H1 (cell line): ENCODE results near the gene MACROD1. TPM values are rescaled to one million over a fixed set of nuclear protein-coding genes. Genes with fewer than 3 reads are reported as not detected.

ENCODE experiments used
- CTCF ChIA-PET: fragments of 300-600 bp; sonication (Branson Sonifier 250); formaldehyde crosslinking; loops from one replicate; lab custom pipeline; 2021; ENCODE audit not compliant: partially characterized antibody; lab: Charles Lee
- POLR2A ChIA-PET: fragments of 300-600 bp; sonication (Branson Sonifier 250); formaldehyde crosslinking; loops from one replicate; lab custom pipeline; 2021; ENCODE audit warnings: inconsistent platforms; ENCODE audit not compliant: partially characterized antibody; lab: Charles Lee
- DNase-seq, 2 experiments: peaks; one replicate each; pipeline versions ENCODE4 v3.0.0 to v3.0.0-alpha.2; 2010 to 2022; ENCODE audit warnings: low spot score in 2 of 2, low read depth in 1 of 2, mixed read lengths in 1 of 2
- FAIRE-seq: peaks from 2 replicates; lab custom pipeline; 2011; peaks lifted over from hg19 to GRCh38; lab: Jason Lieb, UNC
- H2AFZ ChIP-seq: 2 replicates; pipeline ENCODE4 v1.8.1; 2012; ENCODE audit warnings: low read length, inconsistent platforms
- H2AK5ac ChIP-seq: 2 replicates; pipeline ENCODE4 v1.6.1; 2013; ENCODE audit warnings: low read depth, low read length
- H2BK120ac ChIP-seq: replicated peaks from 2 replicates; pipeline ENCODE3; 2013; ENCODE audit warnings: low read depth, low read length, inconsistent platforms
- H2BK12ac ChIP-seq: 2 replicates; pipeline ENCODE4 v1.6.1; 2013; ENCODE audit warnings: low read depth, low read length
- H2BK15ac ChIP-seq: 2 replicates; pipeline ENCODE4 v1.6.1; 2013; ENCODE audit warnings: low read length
- H2BK20ac ChIP-seq: 2 replicates; pipeline ENCODE4 v1.6.1; 2013; ENCODE audit warnings: low read length
- H2BK5ac ChIP-seq: 2 replicates; pipeline ENCODE4 v1.6.1; 2013; ENCODE audit warnings: low read depth, low read length
- H3K14ac ChIP-seq: 2 replicates; pipeline ENCODE4 v1.6.1; 2013; ENCODE audit warnings: inconsistent platforms; ENCODE audit not compliant: insufficient read length
- H3K18ac ChIP-seq: 2 replicates; pipeline ENCODE4 v1.6.1; 2013; ENCODE audit warnings: low read length; ENCODE audit errors: extremely low read depth
- H3K23ac ChIP-seq: 2 replicates; pipeline ENCODE4 v1.6.1; 2013; ENCODE audit warnings: inconsistent platforms; ENCODE audit not compliant: insufficient read length
- H3K23me2 ChIP-seq: 2 replicates; pipeline ENCODE4 v1.6.1; 2013; ENCODE audit warnings: low read depth, low read length
- H3K27ac ChIP-seq: 2 replicates; pipeline ENCODE4 v1.6.1; 2011; ENCODE audit warnings: low read depth, low read length, inconsistent platforms
- H3K27me3 ChIP-seq, 4 experiments: replicated peaks in 1 of 4; 1 replicate in 1 of 4; 2 replicates in 3 of 4; pipeline versions ENCODE4 v1.6.1 to v1.8.1; 2011 to 2013; ENCODE audit warnings: low read length in 3 of 4, mild to moderate bottlenecking in 3 of 4, inconsistent platforms in 2 of 4, mixed read lengths in 2 of 4, moderate library complexity in 1 of 4; ENCODE audit not compliant: control insufficient read depth in 3 of 4, insufficient read depth in 3 of 4; ENCODE audit errors: extremely low read depth in 1 of 4
- H3K36me3 ChIP-seq, 4 experiments: 2 replicates each; pipeline versions ENCODE4 v1.6.1 to v1.8.1; 2011 to 2013; ENCODE audit warnings: mild to moderate bottlenecking in 4 of 4, low read length in 3 of 4, moderate library complexity in 2 of 4, control low read depth in 1 of 4, inconsistent platforms in 1 of 4; ENCODE audit not compliant: insufficient read depth in 4 of 4, control insufficient read depth in 2 of 4
- H3K4ac ChIP-seq: replicated peaks from 2 replicates; pipeline ENCODE3; 2013; ENCODE audit warnings: low read length, low read depth, mixed read lengths, inconsistent platforms; ENCODE audit not compliant: insufficient read length
- H3K4me1 ChIP-seq, 4 experiments: replicated peaks in 1 of 4; 1 replicate in 1 of 4; 2 replicates in 3 of 4; pipeline versions ENCODE4 v1.6.1 to v1.8.1; 2011 to 2013; ENCODE audit warnings: low read length in 3 of 4, inconsistent platforms in 2 of 4, mixed read lengths in 1 of 4; ENCODE audit not compliant: insufficient read depth in 4 of 4, control insufficient read depth in 3 of 4
- H3K4me2 ChIP-seq, 2 experiments: 2 replicates each; pipeline versions ENCODE4 v1.6.1 to v1.8.1; 2011 to 2013; ENCODE audit warnings: low read depth in 2 of 2, low read length in 2 of 2, control low read depth in 1 of 2, inconsistent platforms in 1 of 2, mild to moderate bottlenecking in 1 of 2; ENCODE audit not compliant: insufficient read depth in 1 of 2
- H3K4me3 ChIP-seq, 4 experiments: fragments of 200-600, 300-600 bp in 1 of 4; sonication (generic), shearing (Covaris generic), sonication (Bioruptor Twin) in 1 of 4; 2 replicates each; pipeline versions ENCODE4 v1.5.1 to v1.8.1; 2011 to 2016; ENCODE audit warnings: low read length in 4 of 4, low read depth in 3 of 4, control low read depth in 2 of 4, inconsistent platforms in 2 of 4, mild to moderate bottlenecking in 2 of 4, mixed read lengths in 1 of 4, moderate library complexity in 1 of 4; ENCODE audit not compliant: insufficient read depth in 2 of 4; ENCODE audit errors: extremely low read depth in 1 of 4
- H3K56ac ChIP-seq: replicated peaks from 2 replicates; pipeline ENCODE3; 2013; ENCODE audit warnings: low read depth, mild to moderate bottlenecking, mixed read lengths, low read length, inconsistent platforms; ENCODE audit not compliant: insufficient read length
- H3K79me1 ChIP-seq: 2 replicates; pipeline ENCODE4 v1.6.1; 2013; ENCODE audit warnings: low read depth, low read length, control low read depth
- H3K79me2 ChIP-seq, 2 experiments: 2 replicates each; pipeline versions ENCODE4 v1.6.1 to v1.8.1; 2012 to 2013; ENCODE audit warnings: low read length in 2 of 2, mild to moderate bottlenecking in 2 of 2, inconsistent platforms in 1 of 2; ENCODE audit not compliant: insufficient read depth in 2 of 2, control insufficient read depth in 1 of 2
- H3K9ac ChIP-seq, 4 experiments: replicated peaks in 1 of 4; 1 replicate in 1 of 4; 2 replicates in 3 of 4; pipeline versions ENCODE4 v1.6.1 to v1.8.1; 2011 to 2013; ENCODE audit warnings: low read depth in 3 of 4, low read length in 3 of 4, control low read depth in 2 of 4, mild to moderate bottlenecking in 2 of 4, moderate library complexity in 2 of 4, inconsistent platforms in 1 of 4; ENCODE audit errors: extremely low read depth in 1 of 4
- H3K9me3 ChIP-seq, 2 experiments: 2 replicates each; pipeline versions ENCODE4 v1.6.1 to v1.8.1; 2012 to 2013; ENCODE audit warnings: mild to moderate bottlenecking in 2 of 2, moderate library complexity in 2 of 2, control low read depth in 1 of 2, inconsistent platforms in 1 of 2, low read depth in 1 of 2, low read length in 1 of 2, mixed read lengths in 1 of 2; ENCODE audit not compliant: insufficient read depth in 2 of 2
- H4K20me1 ChIP-seq, 2 experiments: replicated peaks in 1 of 2; 2 replicates each; pipeline versions ENCODE3 to v1.8.1; 2011 to 2013; ENCODE audit warnings: inconsistent platforms in 2 of 2, low read length in 2 of 2, mild to moderate bottlenecking in 1 of 2; ENCODE audit not compliant: insufficient read depth in 2 of 2, control insufficient read depth in 1 of 2
- H4K5ac ChIP-seq: 2 replicates; pipeline ENCODE4 v1.6.1; 2013; ENCODE audit warnings: low read length, low read depth, mixed read lengths, inconsistent platforms; ENCODE audit not compliant: insufficient read length
- H4K8ac ChIP-seq: 2 replicates; pipeline ENCODE4 v1.8.0; 2013; ENCODE audit warnings: mild to moderate bottlenecking, moderate library complexity, low read length, inconsistent platforms; ENCODE audit not compliant: insufficient read depth; ENCODE audit errors: extremely low read depth
- H4K91ac ChIP-seq: replicated peaks from 2 replicates; pipeline ENCODE3; 2013; ENCODE audit warnings: low read length, mixed read lengths, inconsistent platforms; ENCODE audit not compliant: insufficient read length
- CTCF ChIP-seq, 3 experiments: IDR thresholded peaks; 1 replicate in 2 of 3; 2 replicates in 1 of 3; pipeline versions ENCODE4 v1.5.1 to v1.6.1; 2011; ENCODE audit warnings: low read length in 3 of 3, mild to moderate bottlenecking in 3 of 3, inconsistent platforms in 2 of 3, low read depth in 1 of 3, moderate library complexity in 1 of 3; ENCODE audit not compliant: insufficient read depth in 1 of 3; ENCODE audit errors: control extremely low read depth in 1 of 3
- HDAC2 ChIP-seq, 2 experiments: fragments of 300-600 bp in 1 of 2; sonication (generic) in 1 of 2; IDR thresholded peaks; 2 replicates each; pipeline ENCODE4 v1.6.1; 2011 to 2012; ENCODE audit warnings: low read depth in 2 of 2, low read length in 2 of 2, mild to moderate bottlenecking in 2 of 2, moderate library complexity in 2 of 2, borderline replicate concordance in 1 of 2, inconsistent platforms in 1 of 2
- KDM1A ChIP-seq: fragments of 200-600, 300-600 bp; sonication (generic); IDR thresholded peaks from 2 replicates; pipeline ENCODE4 v1.7.1; 2016; ENCODE audit warnings: mild to moderate bottlenecking, low read length, borderline replicate concordance
- WGBS, 2 experiments: shearing (Covaris generic) in 1 of 2; methylation state at CpG; one replicate each; pipeline versions ENCODE4 v1.1.6 to v1.1.7; 2013 to 2015; ENCODE audit warnings: low lambda C conversion rate in 2 of 2, mixed read lengths in 2 of 2, inconsistent platforms in 1 of 2, low coverage in 1 of 2, missing lambda C conversion rate in 1 of 2; ENCODE audit not compliant: insufficient replicate concordance in 2 of 2, insufficient coverage in 1 of 2, insufficient read length in 1 of 2; ENCODE audit errors: extremely low coverage in 1 of 2, missing lambda C conversion rate in 1 of 2; 5-methylcytosine and 5-hydroxymethylcytosine counted together
- polyA plus RNA-seq, 7 experiments: library from polyadenylated mRNA; depleted of rRNA in 3 of 7; stranded (reverse) in 5 of 7; unstranded in 2 of 7; fragments of >200 nt in 5 of 7; fragments of 200-250 nt in 2 of 7; gene quantifications; 1 replicate in 5 of 7; 2 replicates in 1 of 7; 4 replicates in 1 of 7; pipeline versions ENCODE4 v1.2.1 to v1.2.3, GENCODE V29; 2011 to 2013; ENCODE audit warnings: missing spikeins in 2 of 7, mixed read lengths in 2 of 7
- total RNA-seq: library from RNA; stranded (reverse); fragmentation: NEBNext Ultra II Directional; extraction: Animal tissue kit (Norgen Biotek cat#: 25700); gene quantifications from 2 replicates; pipeline ENCODE4 v1.2.1, GENCODE V29; 2021

The MACROD1 gene
- total and polyA plus RNA-seq, 2 of the 8 experiments (the other 6 are each of a cell fraction or from before 2014, with no cell fraction given) = 19.5 to 34.1 TPM

- no peak for FAIRE-seq
- Histone ChIP-seq H3K14ac (no peak overlapping the region), H3K23ac (no peak overlapping the region), H3K4me3 (no peak overlapping the region), H3K18ac (peak overlapping the region; percentile 73; the same call in 1 of the 2 replicates)
- WGBS, 2 experiments = 86% methylated on average over 7 of the region's 7 CpGs; no CpG with 5 or more reads in 1 of the 2 experiments
- no peak for TF ChIP-seq CTCF (IDR thresholded peaks at IDR 0.05; ENCODE audit: control extremely low read depth in 1 of 3, insufficient read depth in 1 of 3, low read depth in 1 of 3, low read length in 3 of 3)
- TF ChIP-seq KDM1A = peak; percentile 87
- peak in 1 of 2 experiments; percentile 80; a peak in 1 of 4 replicates for TF ChIP-seq HDAC2 (IDR thresholded peaks at IDR 0.05; ENCODE audit: borderline replicate concordance in 1 of 2, low read depth in 2 of 2, low read length in 2 of 2)
- TF ChIP-seq, all 59 proteins: peak for 2
- H3K4ac ChIP-seq = no peak overlapping the region
- H2BK5ac ChIP-seq = peak overlapping the region; percentile 83; the same call in 1 of the 2 replicates
- H2AK5ac ChIP-seq = peak overlapping the region; percentile 93; the same call in 1 of the 2 replicates
- H4K20me1 ChIP-seq = peaks cover 0 to 3% of the 10 kb centered on the region in 2 experiments
- H3K79me2 ChIP-seq = no peaks in the 10 kb centered on the region
- no peak overlapping the region; the same call in 1 of the 2 replicates for H4K8ac ChIP-seq
- no peak overlapping the region for H3K27ac ChIP-seq
- no peak overlapping the region for H2BK120ac ChIP-seq
- H4K91ac ChIP-seq = peak overlapping the region; percentile 49
- ChIA-PET CTCF (interaction anchor here (1.0 to 21.2 kb wide), 8 partner anchors 9 to 120 kb away, joined by 3 to 291 read pairs (median 6); no protein-coding TSS in a partner anchor), POLR2A (interaction anchor here (1.7 to 3.9 kb wide), 4 partner anchors 10 to 109 kb away, joined by 4 to 12 read pairs (median 10); partner anchors contain the start of gene RCOR2)
- no peak overlapping the region for H2AFZ ChIP-seq
- H2BK20ac ChIP-seq = peak overlapping the region; percentile 95; the same call in 1 of the 2 replicates
- H3K4me1 ChIP-seq = peaks cover 15 to 54% (median 45%) of the 10 kb centered on the region in 4 experiments
- no peak overlapping the region for H3K4me2 ChIP-seq
- H3K9me3 ChIP-seq = no peaks in the 10 kb centered on the region
- peaks cover 3 to 28% (median 23%) of the 10 kb centered on the region in 4 experiments; a peak in 6 of 7 replicates for H3K27me3 ChIP-seq
- no peaks in the 10 kb centered on the region; the same call in 1 of the 2 replicates for H3K23me2 ChIP-seq
- H2BK12ac ChIP-seq = peak overlapping the region; percentile 97; the same call in 1 of the 2 replicates
- no peak overlapping the region for H3K9ac ChIP-seq
- H4K5ac ChIP-seq = no peak overlapping the region
- DNase-seq = no peak
- H3K79me1 ChIP-seq = no peaks in the 10 kb centered on the region; the same call in 1 of the 2 replicates
- peak overlapping the region; percentile 83; the same call in 1 of the 2 replicates for H2BK15ac ChIP-seq
- H3K36me3 ChIP-seq = no peaks in the 10 kb centered on the region
- H3K56ac ChIP-seq = no peak overlapping the region
Observed at GRCh38 chr11:64026575-64027205, 139.2 kb downstream of the MACROD1 start.
